Stimulated activated CD8-positive, alpha-beta memory T cell treated with anti-CD3 and anti-CD28 coated beads, Interleukin-15, amount 100 ng/mL, for 48 hours (primary cell): ENCODE measurements around the gene CTDSPL.
"Not testable (repeated sequence)": the region's sequence is repeated elsewhere in the genome, so short reads cannot be mapped to it uniquely, and the experiment has no call there.

Experiments used
- DNase-seq, 2 donors: peaks; one replicate each; pipeline ENCODE4 v3.0.0-alpha.2; 2020; ENCODE audit warnings: low read depth in 2 of 2

Gene CTDSPL

DNA sequence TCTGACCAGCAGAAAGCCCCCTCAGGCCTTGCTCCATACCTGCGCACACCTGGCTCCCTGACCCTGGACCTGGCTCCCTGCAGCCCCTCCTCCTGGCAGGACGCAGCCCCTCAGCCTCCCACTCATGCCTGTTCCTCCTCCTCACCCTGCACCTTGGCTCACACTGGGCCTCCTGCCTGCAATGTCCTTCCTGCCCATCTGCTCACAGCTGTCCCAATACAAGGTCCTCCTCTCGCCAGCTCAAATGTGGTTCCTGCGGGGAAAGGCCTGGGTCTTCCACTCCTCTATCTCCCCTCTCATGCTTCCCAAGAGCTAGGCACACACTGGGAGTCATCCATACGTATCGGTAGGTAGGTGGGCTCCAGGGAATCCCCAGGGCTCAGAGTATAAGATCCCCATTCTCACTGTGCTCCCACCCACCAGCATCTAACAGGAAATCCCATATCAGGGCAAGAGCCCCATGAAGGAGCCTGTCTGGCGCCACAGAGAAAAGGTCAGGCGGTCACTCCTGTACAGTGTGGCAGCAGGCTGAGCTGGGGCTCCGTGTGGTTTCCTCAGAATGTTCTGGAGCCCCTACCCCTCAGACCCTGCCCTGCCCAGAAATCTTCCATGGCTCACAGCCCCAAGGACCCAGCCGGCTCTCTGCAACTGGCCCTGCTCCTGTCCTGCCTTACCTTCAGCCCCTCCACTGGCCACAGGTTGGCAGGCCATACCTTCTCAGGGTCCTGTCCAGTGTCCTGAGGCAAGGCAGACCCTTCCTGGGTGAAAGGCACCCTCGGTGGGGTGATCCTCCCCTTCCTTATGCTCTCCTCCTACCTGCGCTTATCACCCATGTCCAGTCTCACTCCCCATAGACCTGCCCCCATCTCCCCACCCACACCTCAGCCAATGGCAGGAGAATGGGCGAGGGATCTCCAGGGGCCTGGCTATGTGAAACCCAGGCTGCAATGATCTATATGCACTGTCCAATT is 156.9 kb downstream of the CTDSPL start:
- DNase-seq, result no peak

DNA sequence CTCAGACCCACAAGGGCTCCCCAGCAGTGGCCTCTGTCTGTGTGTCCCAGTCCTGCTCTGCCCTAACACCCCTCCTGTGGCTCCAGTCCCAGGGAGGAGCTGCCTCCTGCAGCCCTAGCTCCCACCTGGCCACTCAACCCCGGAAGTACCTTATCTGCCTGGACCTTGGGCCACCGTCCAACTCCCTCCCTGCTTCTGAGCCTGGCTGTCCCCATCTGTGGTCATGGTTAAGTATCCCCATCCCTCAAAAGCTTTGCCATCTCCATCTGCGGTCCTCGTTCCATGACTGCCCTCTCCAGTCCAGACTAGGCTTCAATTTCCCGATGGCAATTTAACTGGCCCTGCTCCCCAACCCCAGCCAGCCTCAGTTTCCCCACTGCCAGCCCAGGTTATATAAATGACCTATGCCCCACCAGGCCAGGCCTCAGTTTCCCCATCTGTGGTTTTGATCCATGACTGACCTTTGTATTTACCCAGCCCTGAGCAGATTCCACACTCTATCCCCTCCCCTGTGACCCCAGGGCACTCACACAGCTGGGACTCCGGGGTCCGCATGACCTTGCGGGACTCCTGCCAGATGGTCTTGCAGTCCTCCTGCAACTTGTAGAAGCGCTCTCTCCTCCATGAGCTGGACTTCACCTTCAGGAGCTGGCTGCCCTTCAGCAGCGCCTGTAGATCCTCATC is 158.1 kb downstream of the CTDSPL start:
- no peak for DNase-seq

DNA sequence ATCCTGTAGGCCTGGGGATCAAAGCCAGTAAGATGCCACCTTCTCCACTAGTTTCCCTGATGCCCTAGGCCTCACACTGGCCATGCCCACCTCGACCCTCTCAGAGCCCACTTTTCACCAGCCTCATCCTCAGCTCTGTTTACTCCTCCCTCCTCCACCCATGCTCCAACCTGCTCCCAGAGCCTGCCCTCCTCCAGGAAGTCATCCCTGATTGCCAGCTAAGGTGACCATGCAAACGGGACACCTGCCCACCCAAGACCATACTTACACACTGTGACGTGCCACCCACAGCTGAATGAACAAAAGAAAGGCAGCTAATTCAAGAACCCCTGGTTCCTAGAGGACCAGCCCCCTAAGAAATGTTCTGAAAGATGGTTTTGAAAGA is 158.7 kb downstream of the CTDSPL start:
- DNase-seq, result no peak

DNA sequence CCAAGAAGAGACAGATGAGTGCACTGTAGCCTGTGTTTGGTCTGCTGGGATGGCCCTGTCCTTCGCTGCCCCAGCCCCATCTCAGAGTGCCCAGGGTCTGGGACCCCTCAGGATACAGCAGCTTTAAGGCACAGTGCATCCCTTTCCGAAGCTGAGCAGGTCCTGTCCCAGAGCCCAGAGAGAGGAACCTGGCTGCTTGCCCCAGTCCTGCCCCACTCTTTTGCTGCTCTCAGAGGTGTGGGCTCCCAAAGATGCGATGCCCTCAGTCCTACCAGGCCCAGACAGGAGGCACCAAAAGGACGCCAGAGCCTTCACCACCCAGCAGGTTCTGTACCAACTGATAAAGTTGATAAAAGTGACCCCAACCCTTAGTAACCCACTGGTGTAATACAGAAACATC is 159.5 kb downstream of the CTDSPL start:
- no peak for DNase-seq

DNA sequence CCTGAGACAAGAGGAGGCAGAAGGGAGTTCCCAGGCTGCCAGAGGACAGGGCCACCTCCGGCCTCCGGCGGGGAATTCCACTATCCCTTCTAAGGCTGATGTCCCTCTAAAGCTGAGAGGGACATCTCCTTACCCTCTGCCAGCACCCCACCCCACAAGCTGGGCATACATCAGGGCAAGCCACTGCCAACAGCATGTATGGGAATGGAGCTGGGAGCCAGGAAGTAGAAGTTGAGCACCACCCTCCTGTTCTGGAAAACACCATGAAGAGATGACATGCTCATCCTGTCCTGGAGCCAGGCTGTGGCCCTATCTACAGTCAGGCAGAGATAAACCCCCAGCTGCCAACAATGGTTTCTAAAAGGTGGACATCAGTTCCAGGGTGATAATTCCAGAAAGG is 160.6 kb downstream of the CTDSPL start:
- no peak for DNase-seq

DNA sequence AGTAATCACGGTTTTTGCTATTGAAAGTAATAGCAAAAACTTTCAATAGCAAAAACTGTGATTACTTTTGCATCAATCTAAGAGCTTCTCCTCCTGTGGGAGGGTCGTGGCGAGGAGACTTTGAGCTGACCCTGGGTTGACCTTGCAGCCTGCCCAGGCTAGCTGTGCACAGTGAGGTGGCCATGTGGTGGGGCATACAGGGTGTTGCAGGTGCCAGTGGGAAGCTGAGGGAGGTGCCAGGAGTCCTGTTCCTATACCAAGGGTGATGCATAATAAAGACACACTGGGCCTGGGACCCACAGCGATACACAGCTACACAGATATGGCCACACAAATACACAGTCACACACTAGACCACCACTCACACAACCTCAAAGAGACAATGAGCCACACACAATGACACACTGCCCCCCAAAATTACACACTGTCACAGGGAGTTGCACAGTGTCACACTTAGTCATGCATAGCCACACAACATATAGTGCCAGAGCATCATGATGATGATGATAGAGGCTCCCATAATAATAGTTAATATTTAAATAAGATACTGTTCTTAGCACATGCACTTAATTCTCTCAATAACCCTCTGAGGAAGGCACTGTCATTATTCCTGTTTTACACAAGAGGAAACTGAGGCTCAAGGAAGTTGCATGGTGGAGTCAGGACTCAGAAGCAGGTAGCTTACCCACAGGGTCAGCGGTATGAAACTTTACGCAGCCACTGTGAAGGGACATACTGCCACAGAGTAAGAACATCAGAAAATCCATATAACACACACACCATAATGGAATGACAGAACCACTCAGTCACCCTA is 161.4 kb downstream of the CTDSPL start:
- DNase-seq, result no peak

DNA sequence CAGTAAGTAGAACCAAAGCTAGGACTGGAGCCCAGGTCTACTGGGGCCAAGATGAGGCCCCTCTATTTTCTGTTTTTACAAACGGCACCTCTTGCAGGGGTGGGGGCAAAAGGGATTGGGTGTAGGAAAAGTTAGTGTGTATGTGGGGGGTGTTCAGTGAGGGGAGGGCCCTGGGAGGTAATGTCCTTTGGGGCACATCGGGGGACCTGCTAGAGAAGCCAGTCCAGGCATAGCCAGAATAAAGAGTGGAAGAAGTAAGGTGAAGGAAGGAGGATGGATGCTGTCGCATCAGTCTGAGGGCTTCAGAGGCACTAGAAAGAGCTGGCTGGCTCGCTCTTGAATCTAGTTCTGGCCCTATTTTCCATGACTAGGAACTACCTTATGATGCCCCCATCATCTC is 165.2 kb downstream of the CTDSPL start:
- no peak for DNase-seq

DNA sequence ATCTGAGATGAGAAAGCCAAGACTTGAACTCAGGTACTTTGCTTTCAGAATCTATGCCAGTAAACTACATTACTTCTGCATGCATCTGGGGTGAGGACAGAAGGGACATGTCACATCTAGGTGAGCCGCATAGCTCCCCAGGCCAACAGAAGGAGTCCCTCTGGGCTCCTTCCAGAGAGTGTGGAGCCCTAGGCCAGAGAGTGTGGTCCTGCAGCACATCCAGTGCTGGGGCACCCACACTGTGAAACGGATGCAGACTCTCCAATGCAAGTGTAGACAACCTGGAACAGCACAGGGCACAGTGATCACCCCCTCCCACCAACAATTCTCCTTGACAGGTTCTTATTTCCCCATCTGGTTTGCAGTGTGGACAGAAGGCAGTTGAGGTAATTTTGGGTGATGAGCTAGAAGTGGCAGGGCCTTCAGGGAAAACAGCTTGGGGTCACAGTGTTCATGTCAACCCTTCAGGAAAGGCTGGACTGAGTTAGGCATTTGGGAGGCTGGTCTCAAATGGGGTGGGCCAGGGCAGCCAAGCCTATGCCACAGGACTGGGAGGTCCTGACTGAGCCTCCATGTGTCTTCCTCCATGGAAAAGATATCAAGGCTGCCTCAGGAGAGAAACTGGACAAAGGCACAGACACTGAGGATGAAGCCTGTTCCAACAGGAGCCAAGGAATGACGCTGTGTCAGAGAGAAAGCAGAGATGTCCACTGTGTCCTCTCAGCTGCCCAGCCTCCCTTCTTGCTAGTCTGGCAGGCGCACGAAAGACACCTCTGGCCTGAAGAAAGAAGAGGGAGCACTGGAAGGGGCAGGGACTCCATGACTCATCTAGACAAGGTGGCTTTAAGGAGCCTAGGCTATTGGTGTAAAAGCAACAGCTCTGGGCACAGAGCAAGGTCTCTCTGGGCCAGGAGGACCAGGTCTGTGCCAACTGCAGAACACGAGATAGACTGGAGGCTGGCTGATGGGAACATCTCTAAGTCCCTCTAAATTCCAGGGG is 166.1 kb downstream of the CTDSPL start:
- no peak for DNase-seq

DNA sequence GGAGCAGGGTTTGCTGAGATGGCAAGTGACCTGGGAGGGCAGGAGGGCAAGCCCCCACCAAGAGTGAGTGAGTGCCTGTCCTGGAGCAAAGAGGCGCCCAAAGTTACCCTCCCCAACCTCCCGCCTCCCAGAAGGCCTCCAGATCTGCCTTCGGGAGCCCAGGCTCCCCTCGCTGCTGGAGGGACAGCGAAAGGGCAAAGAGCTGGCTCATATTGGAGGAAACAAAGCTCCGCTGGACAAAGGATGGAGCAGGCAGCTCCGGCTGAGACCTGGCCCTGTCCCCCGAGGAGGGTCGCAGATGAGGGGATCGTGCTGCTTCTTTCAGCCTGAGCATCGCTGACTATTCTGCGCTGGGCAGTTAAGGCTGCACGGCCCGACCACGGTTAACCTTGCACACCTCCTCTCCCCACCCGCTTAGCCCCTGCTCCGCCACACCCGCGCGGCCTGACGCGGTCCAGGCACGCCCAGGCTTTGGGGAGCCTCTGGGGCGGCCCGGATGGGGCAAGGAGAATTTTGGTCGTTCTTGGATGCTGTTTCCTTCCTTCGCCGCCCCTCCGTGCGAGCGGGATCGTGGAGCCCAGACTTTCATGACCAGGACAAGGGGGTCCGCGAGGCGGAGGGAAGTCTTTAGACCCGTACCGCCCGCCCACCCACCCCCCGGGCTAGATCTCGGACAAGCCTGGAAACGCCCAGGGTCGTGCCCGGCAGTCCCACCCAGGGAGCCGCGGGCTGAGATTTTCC is 167.1 kb downstream of the CTDSPL start:
- no peak for DNase-seq

DNA sequence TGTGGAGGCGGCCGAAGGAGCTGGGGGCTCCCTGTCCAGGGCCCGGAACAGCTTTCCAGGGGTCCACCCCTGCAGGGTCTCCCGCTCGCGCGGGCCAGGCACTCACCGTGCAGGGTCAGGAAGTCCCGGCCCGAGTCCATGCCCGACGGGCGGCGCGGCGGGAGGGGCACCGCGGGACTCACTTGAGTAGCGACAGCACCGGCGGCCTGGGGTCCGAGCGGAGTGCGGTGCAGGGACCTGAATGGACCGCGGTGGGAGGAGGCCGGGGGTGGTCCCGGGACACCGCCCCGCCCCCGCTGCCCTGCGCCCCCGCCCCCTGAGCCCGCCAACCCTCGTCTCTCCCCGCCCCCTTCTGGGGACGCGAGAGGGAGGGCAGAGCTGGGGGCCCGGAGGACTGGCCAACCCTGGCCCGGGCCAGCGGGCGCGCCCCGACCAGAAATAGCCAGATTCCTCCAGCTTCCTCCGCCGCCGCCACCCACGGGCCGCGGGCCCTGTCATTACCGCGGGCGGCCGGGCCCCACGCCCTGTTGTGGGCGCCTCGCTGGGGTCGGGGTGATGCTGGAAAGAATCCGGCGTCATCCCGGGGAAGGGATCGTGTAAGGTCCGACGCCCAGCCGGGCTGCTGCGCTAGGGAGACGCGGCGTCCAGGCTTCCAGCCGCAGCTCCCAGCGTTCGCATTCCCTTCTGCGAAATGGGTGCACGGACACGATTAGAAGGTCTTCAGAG is 167.9 kb downstream of the CTDSPL start, which contains the start of gene PLCD1:
Gene PLCD1, minus strand, starts transcription at position 243 of the 726 bp plus-strand sequence. Its CDS starts 103 bp downstream, at position 140.
- no peak for DNase-seq

DNA sequence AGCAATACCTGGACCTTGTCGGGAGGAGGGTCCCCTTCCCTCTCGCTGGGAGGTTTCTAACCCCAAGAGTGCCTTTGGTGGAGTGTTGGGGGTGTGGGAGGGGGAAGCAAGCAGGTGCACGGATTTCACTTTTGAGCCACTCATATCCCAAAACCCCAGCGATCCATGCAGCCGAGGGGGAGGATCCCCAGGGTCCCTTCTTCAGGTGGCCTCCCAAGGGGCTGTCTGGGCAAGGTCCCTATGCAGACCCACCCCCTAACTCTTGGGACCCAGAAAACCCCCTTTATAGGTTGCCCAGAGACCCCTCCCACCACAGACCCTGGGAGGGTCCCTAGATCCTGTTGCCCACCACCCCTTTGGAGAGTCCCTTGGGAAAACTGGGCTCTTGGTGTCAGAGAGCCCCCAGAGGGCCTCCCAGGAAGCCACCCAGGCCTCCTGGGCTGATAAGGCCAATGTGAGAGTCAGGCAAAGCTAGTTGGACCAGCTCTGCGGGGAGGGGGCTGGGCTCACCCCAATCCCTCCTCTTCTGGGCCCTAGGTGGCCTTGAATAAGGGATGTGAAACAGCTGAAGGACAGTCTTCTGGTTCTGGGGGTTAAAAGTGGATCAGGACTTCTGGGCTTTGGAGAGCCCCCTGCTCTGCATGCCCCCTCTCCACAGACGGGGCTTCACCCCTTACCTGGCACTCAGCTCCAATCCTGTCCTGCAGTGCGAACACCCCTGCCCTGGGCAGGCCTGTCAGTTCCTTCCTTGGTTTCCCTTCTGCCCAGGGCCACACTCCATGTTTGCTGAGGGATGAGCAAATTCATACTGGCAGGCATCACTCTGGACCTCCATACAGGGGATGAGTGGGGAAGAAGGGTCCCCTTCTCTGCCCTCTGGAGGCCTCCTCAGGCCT is 168.7 kb downstream of the CTDSPL start:
- no peak for DNase-seq

DNA sequence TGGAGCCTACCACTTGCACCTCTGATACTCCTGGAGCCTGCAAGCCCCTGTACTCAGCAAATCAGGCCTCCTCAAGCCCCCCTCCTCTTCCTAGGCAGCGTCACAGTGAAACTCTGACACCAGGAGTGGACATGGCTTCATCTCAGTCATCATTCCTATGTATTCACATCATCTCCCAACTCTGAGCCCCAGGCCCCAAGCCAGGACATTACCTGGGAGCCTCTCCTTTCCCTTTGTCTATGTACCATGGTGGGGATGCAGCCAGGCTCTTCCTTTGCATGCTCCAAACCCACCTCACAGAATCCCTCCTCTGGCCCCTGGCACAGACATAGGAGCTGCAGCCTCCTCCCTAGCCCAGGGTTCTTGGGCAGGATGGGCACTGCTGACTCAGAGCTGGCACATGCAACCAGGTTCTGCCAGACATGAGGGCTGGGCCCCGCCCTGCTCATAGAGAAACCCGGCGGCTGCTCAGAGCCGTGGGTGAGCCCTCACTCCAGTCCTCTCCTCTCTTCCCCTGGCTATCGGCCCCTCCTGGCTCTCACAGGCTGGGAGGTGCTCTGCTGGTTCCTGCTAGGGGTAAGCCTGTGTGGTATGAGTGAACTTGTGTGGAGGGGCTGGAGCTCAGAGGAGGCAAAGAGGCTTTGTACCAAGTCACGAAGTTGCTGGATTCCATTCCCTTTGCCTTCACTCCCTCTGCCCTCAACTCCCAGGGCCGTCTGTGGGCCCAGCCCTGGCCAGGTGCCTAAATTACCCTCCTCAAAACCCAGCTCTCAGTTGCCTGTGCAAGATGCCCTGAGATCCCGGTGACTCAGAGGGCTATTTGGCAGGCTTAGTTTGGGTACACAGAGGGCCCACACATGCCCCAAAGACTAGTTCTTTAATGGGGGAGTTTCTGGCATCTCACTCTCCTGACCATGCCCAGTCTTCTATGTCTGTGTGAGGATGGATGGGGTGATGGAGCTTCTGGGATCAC is 169.6 kb downstream of the CTDSPL start:
- DNase-seq, result no peak

DNA sequence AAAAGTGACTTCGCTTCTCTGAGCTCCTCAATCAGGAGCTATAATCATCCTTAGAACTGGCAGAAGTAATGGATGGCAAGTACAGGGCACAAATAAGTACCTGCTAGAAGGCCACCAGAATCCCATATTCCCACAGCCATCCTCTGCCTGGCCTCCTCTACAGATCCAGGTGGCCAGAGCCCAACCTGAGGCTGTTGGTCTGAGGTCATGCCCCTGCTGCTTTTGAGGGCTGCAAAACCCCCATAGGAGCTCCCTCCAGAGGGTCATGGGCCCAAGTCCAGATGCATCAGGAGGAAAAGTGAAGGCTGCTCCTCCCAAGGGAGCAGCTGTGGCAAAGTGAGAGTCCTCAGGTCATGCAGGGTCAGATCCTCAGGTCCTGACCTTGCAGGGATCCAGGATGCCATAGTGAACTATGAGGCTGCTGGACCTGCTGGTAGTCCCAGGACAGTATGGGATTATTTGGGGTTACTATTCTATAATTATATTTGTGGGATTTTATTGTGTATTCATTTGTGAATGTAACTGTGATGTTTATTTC is 170.7 kb downstream of the CTDSPL start:
- DNase-seq, result no peak

DNA sequence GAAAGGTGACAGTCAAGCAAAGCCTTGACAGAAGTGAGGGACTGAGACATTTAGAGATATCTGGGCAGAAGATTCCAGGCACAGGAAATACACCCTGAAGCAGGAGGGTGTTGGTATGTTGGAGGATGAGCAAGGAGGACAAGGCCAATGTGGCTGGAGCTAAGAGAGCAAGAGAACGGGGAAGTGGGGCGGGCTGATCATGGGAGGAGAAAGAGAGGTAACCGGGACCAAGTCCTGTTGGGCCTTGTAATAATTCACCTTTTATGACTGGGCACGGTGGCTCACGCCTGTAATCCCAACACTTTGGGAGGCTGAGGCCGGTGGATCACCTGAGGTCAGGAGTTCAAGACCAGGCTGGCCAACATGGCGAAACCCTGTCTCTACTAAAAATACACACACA is 171.9 kb downstream of the CTDSPL start:
- not testable (repeated sequence) for DNase-seq
